Neuronal stem cell (in vitro differentiated cells): ENCODE data around the gene STT3B.

ENCODE experiments used
- DNase-seq: peaks from one replicate; pipeline ENCODE4 v3.0.0-alpha.2; 2013; ENCODE audit warnings: low spot score
- H2AFZ ChIP-seq: one replicate; pipeline ENCODE4 v1.6.1; 2013; ENCODE audit warnings: mild to moderate bottlenecking, low read length, inconsistent platforms
- H2AK5ac ChIP-seq: 2 replicates; pipeline ENCODE4 v1.6.1; 2013; ENCODE audit warnings: low read depth, mild to moderate bottlenecking, inconsistent platforms, low read length, moderate library complexity, mixed read lengths
- H2BK120ac ChIP-seq: 2 replicates; pipeline ENCODE4 v1.6.1; 2013; ENCODE audit warnings: low read depth, mild to moderate bottlenecking, inconsistent platforms, low read length, moderate library complexity, mixed read lengths
- H2BK12ac ChIP-seq: one replicate; pipeline ENCODE4 v1.6.1; 2013; ENCODE audit warnings: low read length, inconsistent platforms
- H2BK15ac ChIP-seq: 2 replicates; pipeline ENCODE4 v1.6.1; 2013; ENCODE audit warnings: mild to moderate bottlenecking, low read length, inconsistent platforms, mixed read lengths
- H2BK5ac ChIP-seq: one replicate; pipeline ENCODE4 v1.6.1; 2013; ENCODE audit warnings: inconsistent platforms, mild to moderate bottlenecking, low read length, moderate library complexity
- H3K14ac ChIP-seq: one replicate; pipeline ENCODE4 v1.6.1; 2013; ENCODE audit warnings: low read length, inconsistent platforms
- H3K18ac ChIP-seq: 2 replicates; pipeline ENCODE4 v1.6.1; 2013; ENCODE audit warnings: low read length, inconsistent platforms
- H3K23ac ChIP-seq: 2 replicates; pipeline ENCODE4 v1.6.1; 2013; ENCODE audit warnings: low read depth, mild to moderate bottlenecking, mixed read lengths, low read length, inconsistent platforms; ENCODE audit not compliant: poor library complexity
- H3K27ac ChIP-seq: replicated peaks from 3 replicates; pipeline ENCODE4 v1.5.1; 2013; ENCODE audit warnings: low read length, inconsistent platforms
- H3K27me3 ChIP-seq, 3 experiments: 2 replicates each; pipeline ENCODE4 v1.6.1; 2013; ENCODE audit warnings: low read length in 3 of 3, mild to moderate bottlenecking in 2 of 3, inconsistent platforms in 1 of 3, low read depth in 1 of 3, mixed read lengths in 1 of 3, moderate library complexity in 1 of 3; ENCODE audit not compliant: control insufficient read depth in 3 of 3, insufficient read depth in 3 of 3
- H3K36me3 ChIP-seq, 2 donors: replicated peaks in 1 of 2; 2 replicates each; pipeline ENCODE4 v1.6.1; 2013; ENCODE audit warnings: low read length in 2 of 2; ENCODE audit not compliant: control insufficient read depth in 2 of 2, insufficient read depth in 2 of 2
- H3K4ac ChIP-seq: 2 replicates; pipeline ENCODE4 v1.6.1; 2013; ENCODE audit warnings: inconsistent platforms, mild to moderate bottlenecking, low read length, moderate library complexity
- H3K4me1 ChIP-seq, 2 donors: 1 replicate in 1 of 2; 2 replicates in 1 of 2; pipeline ENCODE4 v1.6.1; 2013; ENCODE audit warnings: low read length in 2 of 2, low read depth in 1 of 2; ENCODE audit not compliant: control insufficient read depth in 2 of 2, insufficient read depth in 1 of 2
- H3K4me2 ChIP-seq: one replicate; pipeline ENCODE4 v1.6.1; 2013; ENCODE audit warnings: mild to moderate bottlenecking, low read length, inconsistent platforms; ENCODE audit not compliant: insufficient read depth, poor library complexity, severe bottlenecking
- H3K4me3 ChIP-seq, 2 donors: 2 replicates each; pipeline ENCODE4 v1.5.1; 2013; ENCODE audit warnings: low read length in 2 of 2, mild to moderate bottlenecking in 2 of 2, inconsistent platforms in 1 of 2, moderate library complexity in 1 of 2
- H3K79me1 ChIP-seq: one replicate; pipeline ENCODE4 v1.6.1; 2013; ENCODE audit warnings: low read depth, mild to moderate bottlenecking, inconsistent platforms, low read length, moderate library complexity
- H3K9ac ChIP-seq: one replicate; pipeline ENCODE4 v1.6.1; 2013; ENCODE audit warnings: mild to moderate bottlenecking, low read depth, low read length, inconsistent platforms; ENCODE audit not compliant: poor library complexity
- H3K9me3 ChIP-seq, 2 donors: replicated peaks in 1 of 2; 2 replicates each; pipeline versions ENCODE3 to v1.6.1; 2013; ENCODE audit warnings: low read length in 2 of 2, mild to moderate bottlenecking in 2 of 2, inconsistent platforms in 1 of 2, low read depth in 1 of 2, mixed read lengths in 1 of 2, moderate library complexity in 1 of 2; ENCODE audit not compliant: control insufficient read depth in 2 of 2, insufficient read depth in 1 of 2
- H4K8ac ChIP-seq: one replicate; pipeline ENCODE4 v1.6.1; 2013; ENCODE audit warnings: low read depth, mild to moderate bottlenecking, inconsistent platforms, low read length, moderate library complexity
- H4K91ac ChIP-seq: one replicate; pipeline ENCODE4 v1.6.1; 2013; ENCODE audit warnings: low read length, low read depth, mild to moderate bottlenecking, inconsistent platforms; ENCODE audit not compliant: poor library complexity
- WGBS, 2 donors: extraction: QIAGEN DNeasy Blood & Tissue Kit; methylation state at CpG; one replicate each; pipeline ENCODE4 v1.1.7; 2013; ENCODE audit warnings: missing lambda C conversion rate in 2 of 2, mixed read lengths in 1 of 2; ENCODE audit not compliant: insufficient read length in 2 of 2, insufficient replicate concordance in 1 of 2; ENCODE audit errors: extremely low coverage in 2 of 2; 5-methylcytosine and 5-hydroxymethylcytosine counted together

The STT3B gene

DNA sequence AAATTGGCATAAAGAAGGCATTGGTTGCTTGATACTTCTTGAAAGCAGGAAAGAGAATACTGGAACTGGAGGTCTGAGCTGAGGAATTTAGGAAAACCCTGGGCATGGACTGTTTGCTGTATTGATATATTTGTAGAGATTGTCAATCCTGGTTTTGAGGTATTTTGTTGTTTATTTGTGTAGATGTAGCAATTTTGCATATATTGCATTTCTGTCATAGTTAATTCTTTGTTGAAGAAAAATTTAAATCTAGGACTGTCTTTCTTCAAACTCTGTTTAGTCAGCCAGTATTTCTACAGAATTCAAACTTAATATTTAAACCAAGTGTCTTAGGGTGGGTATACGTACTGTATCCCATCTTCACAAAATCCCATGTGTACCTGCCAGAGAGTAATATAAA is 9.5 kb downstream of the STT3B start:
- H2BK5ac ChIP-seq: no peak overlapping the region
- H2AFZ ChIP-seq: no peak overlapping the region
- H3K27me3 ChIP-seq: no peaks in the 10 kb centered on the region
- WGBS, 2 donors: no CpG with 5 or more reads among the region's 1 CpG
- peaks cover 0 to 18% of the 10 kb centered on the region in 2 donors for H3K9me3 ChIP-seq
- peaks cover 0 to 2% of the 10 kb centered on the region in 2 donors for H3K4me1 ChIP-seq
- no peak overlapping the region for H3K4me3 ChIP-seq
- H3K23ac ChIP-seq: no peak overlapping the region
- no peak overlapping the region for H2BK15ac ChIP-seq
- no peak overlapping the region for H4K8ac ChIP-seq
- DNase-seq: no peak
- H4K91ac ChIP-seq: no peak overlapping the region
- H2BK12ac ChIP-seq: no peak overlapping the region
- H3K9ac ChIP-seq: no peak overlapping the region
- H2AK5ac ChIP-seq: no peak overlapping the region
- H3K4ac ChIP-seq: no peak overlapping the region
- H3K14ac ChIP-seq: no peak overlapping the region
- no peak overlapping the region for H3K4me2 ChIP-seq
- peaks cover 0 to 8% of the 10 kb centered on the region in 2 donors for H3K36me3 ChIP-seq
- no peaks in the 10 kb centered on the region for H3K79me1 ChIP-seq
- H3K18ac ChIP-seq: no peak overlapping the region
- H2BK120ac ChIP-seq: no peak overlapping the region
- H3K27ac ChIP-seq: no peak overlapping the region

DNA sequence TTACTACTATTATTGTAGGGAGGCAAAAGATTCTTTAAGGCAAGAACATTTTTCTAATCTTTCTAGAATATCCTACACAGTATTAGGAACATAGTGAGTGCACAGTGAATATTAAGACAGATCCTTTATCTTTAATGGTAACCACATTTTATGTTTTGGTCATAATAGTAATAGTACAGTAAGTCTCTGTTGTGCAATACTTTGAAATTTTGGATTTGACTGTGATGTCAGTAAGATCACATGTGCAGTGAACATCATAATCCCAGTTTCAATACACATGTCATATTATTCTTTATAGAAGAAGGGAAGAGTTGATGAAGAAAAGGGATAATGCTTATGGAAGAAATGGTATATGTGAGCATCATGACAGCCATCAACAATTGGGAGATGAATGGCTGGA is 10.7 kb downstream of the STT3B start:
- H3K9me3 ChIP-seq: peaks cover 0 to 12% of the 10 kb centered on the region in 2 donors
- H3K18ac ChIP-seq: no peak overlapping the region
- peaks cover 0 to 3% of the 10 kb centered on the region in 2 donors for H3K36me3 ChIP-seq
- H3K27ac ChIP-seq: no peak overlapping the region
- DNase-seq: no peak
- no peak overlapping the region for H2BK12ac ChIP-seq
- no peak overlapping the region for H3K23ac ChIP-seq
- H2AK5ac ChIP-seq: no peak overlapping the region
- no peak overlapping the region for H3K14ac ChIP-seq
- H4K8ac ChIP-seq: no peak overlapping the region
- H3K27me3 ChIP-seq: no peaks in the 10 kb centered on the region
- peaks cover 0 to 2% of the 10 kb centered on the region in 2 donors for H3K4me1 ChIP-seq
- H3K79me1 ChIP-seq: no peaks in the 10 kb centered on the region
- no peak overlapping the region for H3K4me3 ChIP-seq
- no peak overlapping the region for H2BK15ac ChIP-seq
- H2BK120ac ChIP-seq: no peak overlapping the region
- H2AFZ ChIP-seq: no peak overlapping the region
- H3K4me2 ChIP-seq: no peak overlapping the region
- no peak overlapping the region for H4K91ac ChIP-seq
- no peak overlapping the region for H2BK5ac ChIP-seq
- no peak overlapping the region for H3K9ac ChIP-seq
- H3K4ac ChIP-seq: no peak overlapping the region

GRCh38 chr3:31544634-31545033 is 11.9 kb downstream of the STT3B start:
- no peak overlapping the region for H3K9ac ChIP-seq
- WGBS, 2 donors: no CpG with 5 or more reads among the region's 9 CpGs
- H3K36me3 ChIP-seq: peaks cover 0 to 3% of the 10 kb centered on the region in 2 donors
- H2BK15ac ChIP-seq: no peak overlapping the region
- no peak overlapping the region for H3K18ac ChIP-seq
- no peak for DNase-seq
- H3K27ac ChIP-seq: no peak overlapping the region
- H3K27me3 ChIP-seq: no peaks in the 10 kb centered on the region
- H3K23ac ChIP-seq: no peak overlapping the region
- no peak overlapping the region for H2BK5ac ChIP-seq
- H3K4me1 ChIP-seq: peaks cover 0 to 2% of the 10 kb centered on the region in 2 donors
- no peak overlapping the region for H4K8ac ChIP-seq
- H3K9me3 ChIP-seq: peaks cover 0 to 12% of the 10 kb centered on the region in 2 donors
- no peak overlapping the region for H2BK12ac ChIP-seq
- H3K4ac ChIP-seq: no peak overlapping the region
- H2BK120ac ChIP-seq: no peak overlapping the region
- H3K4me2 ChIP-seq: no peak overlapping the region
- H3K79me1 ChIP-seq: no peaks in the 10 kb centered on the region
- H4K91ac ChIP-seq: no peak overlapping the region
- no peak overlapping the region for H3K14ac ChIP-seq
- H3K4me3 ChIP-seq: no peak overlapping the region
- no peak overlapping the region for H2AK5ac ChIP-seq
- no peak overlapping the region for H2AFZ ChIP-seq

GRCh38 chr3:31546162-31546561 is 13.4 kb downstream of the STT3B start:
- Histone ChIP-seq H2BK5ac (no peak overlapping the region), H3K23ac (no peak overlapping the region), H2BK12ac (no peak overlapping the region), H4K8ac (no peak overlapping the region), H3K79me1 (peaks cover 2% of the 10 kb centered on the region), H2BK120ac (no peak overlapping the region), H3K36me3 (peaks cover 0 to 3% of the 10 kb centered on the region in 2 donors), H4K91ac (no peak overlapping the region), H3K14ac (no peak overlapping the region), H3K4me2 (no peak overlapping the region), H3K4me1 (peaks cover 0 to 2% of the 10 kb centered on the region in 2 donors), H3K27me3 (no peaks in the 10 kb centered on the region), H3K4me3 (no peak overlapping the region), H3K18ac (no peak overlapping the region), H2AK5ac (no peak overlapping the region), H3K27ac (no peak overlapping the region), H3K9me3 (peaks cover 0 to 11% of the 10 kb centered on the region in 2 donors), H2AFZ (no peak overlapping the region), H2BK15ac (no peak overlapping the region), H3K4ac (no peak overlapping the region), H3K9ac (no peak overlapping the region)
- no peak for DNase-seq
- no CpG with 5 or more reads among the region's 1 CpG for WGBS, 2 donors
